ENCODE measurements around the gene CA6.

- TF ChIP-seq CTCF (IDR thresholded peaks at IDR 0.05) (no peak), POLR2A (IDR thresholded peaks at IDR 0.05) (no peak)
These were observed 1.9 kb upstream of the CA6 start for GRCh38 chr1:8943498-8944405.

All from breast epithelium (tissue), 3 donors.